MG63 (cell line): ENCODE measurements around the gene MAP2K6. TPM values are rescaled to one million over a fixed set of nuclear protein-coding genes. Genes with fewer than 3 reads are reported as not detected.
A peak's percentile ranks its signal among the peaks of the same experiment; 100 is the strongest.
"Not testable (repeated sequence)": the region's sequence is repeated elsewhere in the genome, so short reads cannot be mapped to it uniquely, and the experiment has no call there.

Source experiments
- DNase-seq: peaks from one replicate; pipeline ENCODE4 v3.0.0-alpha.2; 2020
- H3K27me3 ChIP-seq: fragments of 250-450 bp; sonication (Bioruptor Pico); 2 replicates; pipeline ENCODE4 v1.5.1; 2020; ENCODE audit warnings: mild to moderate bottlenecking, moderate library complexity
- H3K36me3 ChIP-seq: fragments of 250-450 bp; sonication (Bioruptor Pico); 2 replicates; pipeline ENCODE4 v1.5.1; 2020; ENCODE audit warnings: mild to moderate bottlenecking, moderate library complexity
- H3K4me3 ChIP-seq: fragments of 250-450 bp; sonication (Bioruptor Pico); 2 replicates; pipeline ENCODE4 v1.5.1; 2020; ENCODE audit warnings: mild to moderate bottlenecking, moderate library complexity
- H3K9me3 ChIP-seq: fragments of 250-450 bp; sonication (Bioruptor Pico); 2 replicates; pipeline ENCODE4 v1.5.1; 2020; ENCODE audit warnings: mild to moderate bottlenecking, moderate library complexity
- total RNA-seq: library from RNA; depleted of rRNA; stranded (reverse); fragments of >200 nt; shearing (Covaris generic); gene quantifications from 2 replicates; pipeline ENCODE4 v1.2.3, GENCODE V29; 2014; ENCODE audit warnings: low replicate concordance

Gene MAP2K6
- total RNA-seq, 1 experiment from 2014 or later = 1.9 TPM

- no peak for DNase-seq
- H3K36me3 ChIP-seq = no peaks in the 10 kb centered on the region
- no peak overlapping the region for H3K4me3 ChIP-seq
- no peaks in the 10 kb centered on the region for H3K9me3 ChIP-seq
- no peaks in the 10 kb centered on the region for H3K27me3 ChIP-seq
Measured at GRCh38 chr17:69468207-69468606, 53.7 kb downstream of the MAP2K6 start.

- Histone ChIP-seq H3K27me3 (no peaks in the 10 kb centered on the region), H3K4me3 (no peak overlapping the region), H3K36me3 (no peaks in the 10 kb centered on the region), H3K9me3 (no peaks in the 10 kb centered on the region)
- no peak for DNase-seq
Measured at GRCh38 chr17:69470702-69471101, 56.2 kb downstream of the MAP2K6 start.

- H3K36me3 ChIP-seq = no peaks in the 10 kb centered on the region
- H3K4me3 ChIP-seq = no peak overlapping the region
- no peaks in the 10 kb centered on the region for H3K27me3 ChIP-seq
- H3K9me3 ChIP-seq = no peaks in the 10 kb centered on the region
- DNase-seq = no peak
Measured at GRCh38 chr17:69471406-69471805, 56.9 kb downstream of the MAP2K6 start.

- Histone ChIP-seq H3K36me3 (no peaks in the 10 kb centered on the region), H3K27me3 (no peaks in the 10 kb centered on the region), H3K4me3 (no peak overlapping the region), H3K9me3 (no peaks in the 10 kb centered on the region)
- DNase-seq = peak; percentile 38
Measured at GRCh38 chr17:69473841-69474831, 59.6 kb downstream of the MAP2K6 start.

DNA sequence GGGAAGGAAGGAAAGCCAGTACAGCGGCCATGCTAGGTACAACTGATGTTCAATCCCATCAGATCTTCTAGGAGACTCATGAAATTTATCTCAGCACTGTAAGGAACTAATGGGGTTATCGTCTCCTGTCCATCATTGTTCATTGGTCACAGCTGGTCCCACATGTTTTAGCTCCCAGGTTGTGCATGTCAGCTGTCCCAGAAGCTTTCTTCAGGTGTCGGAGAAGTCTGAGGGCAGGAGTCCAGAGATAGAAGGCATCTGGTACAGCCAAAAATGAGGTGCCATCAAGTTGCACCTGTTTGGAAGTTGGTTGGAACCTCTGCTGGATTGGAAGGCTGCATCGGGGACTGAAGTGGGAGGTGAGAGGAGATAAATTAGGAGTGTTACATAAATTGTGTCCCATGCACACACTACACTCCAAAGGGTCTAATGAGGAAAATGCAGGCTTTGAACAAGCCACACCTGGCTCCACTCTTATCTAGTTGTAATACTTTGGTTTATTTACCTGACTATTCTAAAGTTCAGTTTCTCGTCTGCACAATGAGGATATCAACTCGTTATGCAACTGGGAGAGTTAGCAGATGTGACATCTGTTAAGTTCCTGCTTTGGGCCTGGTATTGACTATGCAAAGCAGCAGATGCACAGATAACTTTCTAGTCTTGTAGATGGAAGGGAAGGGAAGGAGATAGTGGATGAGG lies 62.9 kb downstream of the MAP2K6 start:
- H3K4me3 ChIP-seq = no peak overlapping the region
- DNase-seq = no peak
- H3K9me3 ChIP-seq = no peaks in the 10 kb centered on the region
- H3K27me3 ChIP-seq = no peaks in the 10 kb centered on the region
- H3K36me3 ChIP-seq = no peaks in the 10 kb centered on the region

DNA sequence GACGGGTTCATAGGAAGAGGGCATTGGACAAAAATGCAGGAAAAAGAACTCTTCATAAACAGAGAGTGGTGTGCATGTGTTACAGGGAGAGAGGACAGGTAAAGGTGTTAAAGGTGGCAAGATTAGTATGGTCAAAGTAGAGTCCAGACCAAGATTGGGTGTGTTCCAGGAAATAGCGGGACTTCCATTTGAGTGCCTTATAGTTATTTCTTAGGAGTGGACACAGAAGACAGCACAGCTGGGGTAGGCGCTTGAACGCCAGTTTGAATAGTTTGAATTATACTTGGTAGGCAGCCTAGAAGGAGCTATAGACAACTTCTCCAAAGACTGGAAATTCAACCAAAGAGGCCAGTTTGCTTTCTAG lies 63.4 kb downstream of the MAP2K6 start:
- Histone ChIP-seq H3K36me3 (no peaks in the 10 kb centered on the region), H3K27me3 (no peaks in the 10 kb centered on the region), H3K4me3 (no peak overlapping the region), H3K9me3 (no peaks in the 10 kb centered on the region)
- DNase-seq = no peak

GRCh38 chr17:69478916-69479315 lies 64.4 kb downstream of the MAP2K6 start:
- Histone ChIP-seq H3K9me3 (no peaks in the 10 kb centered on the region), H3K4me3 (no peak overlapping the region), H3K36me3 (no peaks in the 10 kb centered on the region), H3K27me3 (no peaks in the 10 kb centered on the region)
- DNase-seq = no peak

GRCh38 chr17:69479756-69480155 lies 65.3 kb downstream of the MAP2K6 start:
- not testable (repeated sequence) for DNase-seq, H3K9me3 ChIP-seq, H3K36me3 ChIP-seq, H3K27me3 ChIP-seq, H3K4me3 ChIP-seq

DNA sequence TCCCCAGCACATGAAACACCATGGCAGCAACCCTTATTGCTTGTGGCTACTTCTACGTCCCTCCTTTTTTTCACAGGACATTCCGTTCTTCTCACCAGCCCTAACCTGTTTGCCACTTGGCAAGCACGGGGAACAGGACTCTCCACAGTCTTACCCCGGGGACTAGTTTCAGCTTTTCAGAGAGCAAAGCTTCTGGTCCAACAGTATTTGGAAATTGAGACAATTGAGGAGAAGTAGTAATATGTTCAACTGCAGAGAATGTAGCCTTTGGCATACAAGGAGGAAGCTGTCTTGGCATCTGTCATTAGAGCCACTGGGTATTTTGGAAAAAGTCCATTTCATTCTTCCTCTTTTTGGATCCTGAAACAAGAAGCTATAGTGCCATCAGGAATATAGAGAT lies 65.7 kb downstream of the MAP2K6 start:
- Histone ChIP-seq H3K36me3 (no peaks in the 10 kb centered on the region), H3K27me3 (no peaks in the 10 kb centered on the region), H3K4me3 (no peak overlapping the region), H3K9me3 (no peaks in the 10 kb centered on the region)
- no peak for DNase-seq

DNA sequence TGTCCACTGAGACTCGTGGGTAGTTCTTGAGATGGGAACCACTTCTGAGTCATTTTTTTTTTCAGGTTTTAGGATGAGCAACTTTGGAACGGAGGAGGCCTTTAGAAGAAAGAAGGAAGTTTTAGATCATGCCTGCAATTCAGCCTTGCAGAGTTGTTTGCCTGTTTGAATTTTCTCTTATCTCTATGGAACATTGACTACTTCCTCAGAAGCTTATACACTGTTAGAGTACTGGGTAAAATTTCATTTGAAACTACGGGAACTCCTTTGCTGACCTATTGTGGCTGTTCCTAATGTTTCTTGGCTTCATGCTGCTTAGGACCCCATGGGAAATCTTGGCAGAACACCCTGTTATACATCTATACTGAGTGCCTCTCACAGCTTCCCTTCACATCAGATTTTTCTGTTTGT lies 70.8 kb downstream of the MAP2K6 start:
- no peak for DNase-seq
- H3K9me3 ChIP-seq = no peaks in the 10 kb centered on the region
- no peak overlapping the region for H3K4me3 ChIP-seq
- no peaks in the 10 kb centered on the region for H3K36me3 ChIP-seq
- H3K27me3 ChIP-seq = no peaks in the 10 kb centered on the region

DNA sequence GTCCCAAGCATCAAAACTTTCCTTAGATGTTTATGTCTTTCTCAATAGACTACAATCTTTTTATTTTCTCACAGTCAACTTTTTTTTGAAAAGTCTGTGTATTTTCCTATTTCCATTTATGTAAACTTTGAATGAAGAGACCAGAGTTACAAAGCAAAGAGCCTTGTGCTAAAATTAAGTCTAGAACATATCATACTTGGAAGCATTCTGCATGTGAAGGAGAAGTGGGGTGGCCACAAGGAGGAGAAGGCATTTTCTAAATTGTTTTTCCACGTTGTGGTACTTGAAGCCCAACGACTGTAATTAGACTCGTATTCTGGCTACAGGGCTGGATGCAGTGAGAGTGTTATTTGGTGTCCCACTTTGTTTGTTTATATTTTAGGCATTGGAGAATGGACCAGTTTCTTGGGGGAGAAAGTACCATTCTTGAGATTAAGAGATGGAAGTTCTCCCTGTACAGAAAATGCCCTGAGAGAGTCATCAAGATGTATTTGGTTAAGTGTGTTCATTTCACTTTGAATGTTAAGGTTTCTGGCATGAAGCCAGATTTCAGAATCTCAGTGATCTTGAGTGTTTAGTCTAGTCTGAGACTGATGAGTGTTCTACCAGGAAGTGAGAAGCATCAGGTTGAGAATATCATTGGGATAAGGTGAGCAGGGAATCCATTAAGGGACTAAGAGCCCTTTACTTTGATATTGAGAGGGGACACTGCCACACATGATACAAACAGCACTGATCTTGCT lies 71.6 kb downstream of the MAP2K6 start:
- H3K27me3 ChIP-seq = no peaks in the 10 kb centered on the region
- no peaks in the 10 kb centered on the region for H3K36me3 ChIP-seq
- no peak for DNase-seq
- no peak overlapping the region for H3K4me3 ChIP-seq
- H3K9me3 ChIP-seq = no peaks in the 10 kb centered on the region

- no peaks in the 10 kb centered on the region for H3K27me3 ChIP-seq
- DNase-seq = no peak
- H3K9me3 ChIP-seq = no peaks in the 10 kb centered on the region
- no peak overlapping the region for H3K4me3 ChIP-seq
- H3K36me3 ChIP-seq = no peaks in the 10 kb centered on the region
Measured at GRCh38 chr17:69486779-69487637, 72.5 kb downstream of the MAP2K6 start.

- Histone ChIP-seq H3K27me3 (no peaks in the 10 kb centered on the region), H3K4me3 (no peak overlapping the region), H3K9me3 (no peaks in the 10 kb centered on the region), H3K36me3 (no peaks in the 10 kb centered on the region)
- DNase-seq = no peak
Measured at GRCh38 chr17:69489313-69489712, 74.8 kb downstream of the MAP2K6 start.

DNA sequence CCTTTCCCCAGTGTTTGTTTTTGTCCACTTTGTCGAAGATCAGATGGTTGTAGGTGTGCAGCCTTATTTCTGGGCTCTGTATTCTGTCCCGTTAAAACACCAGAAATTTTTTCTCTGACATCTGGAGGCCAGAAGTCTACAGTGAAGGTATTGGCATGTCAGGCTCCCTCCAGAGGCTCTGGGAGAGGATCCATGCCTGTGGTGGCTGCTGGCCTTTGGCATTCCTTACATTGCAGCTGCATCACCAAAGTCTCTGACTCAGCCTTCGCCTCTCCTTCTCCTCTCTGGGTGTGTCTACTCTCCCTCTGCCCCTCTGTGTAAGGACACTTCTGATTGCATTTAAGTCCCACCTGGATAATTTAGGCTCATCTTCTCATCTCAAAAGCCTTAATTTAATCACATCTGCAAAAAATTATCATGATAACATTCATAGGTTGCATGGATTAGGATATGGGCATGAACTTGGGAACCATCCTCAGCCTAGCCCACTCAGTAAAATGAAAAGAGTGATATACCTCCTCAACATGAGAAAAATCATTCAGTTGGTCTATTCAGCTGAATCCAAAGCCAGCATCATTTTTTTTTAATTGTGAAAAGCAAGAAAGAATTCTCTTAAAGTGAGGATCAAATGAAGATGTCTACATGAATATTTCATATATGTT lies 78.0 kb downstream of the MAP2K6 start:
- no peaks in the 10 kb centered on the region for H3K9me3 ChIP-seq
- no peaks in the 10 kb centered on the region for H3K27me3 ChIP-seq
- no peaks in the 10 kb centered on the region for H3K36me3 ChIP-seq
- DNase-seq = peak; percentile 91
- H3K4me3 ChIP-seq = no peak overlapping the region

GRCh38 chr17:69495787-69496186 lies 81.3 kb downstream of the MAP2K6 start:
- no peak for DNase-seq
- Histone ChIP-seq H3K4me3 (no peak overlapping the region), H3K9me3 (no peaks in the 10 kb centered on the region), H3K27me3 (no peaks in the 10 kb centered on the region), H3K36me3 (no peaks in the 10 kb centered on the region)

- Histone ChIP-seq H3K4me3 (no peak overlapping the region), H3K27me3 (no peaks in the 10 kb centered on the region), H3K9me3 (no peaks in the 10 kb centered on the region), H3K36me3 (no peaks in the 10 kb centered on the region)
- no peak for DNase-seq
Measured at GRCh38 chr17:69497161-69497560, 82.7 kb downstream of the MAP2K6 start.
